ENCODE measurements around the gene CD248.

Gene CD248

GRCh38 chr11:66347425-66348276, 30.8 kb upstream of the CD248 start, which contains the start of gene B4GAT1 (continued):
- TF ChIP-seq FEZF1 (tag by site-specific recombination; IDR thresholded peaks at IDR 0.05) (no peak), ZNF398 (tag by site-specific recombination; IDR thresholded peaks at IDR 0.05) (peak; percentile 59), KLF8 (tag by site-specific recombination; IDR thresholded peaks at IDR 0.05) (peak; percentile 77), BCL11B (tag by site-specific recombination; IDR thresholded peaks at IDR 0.05; ENCODE audit: low read depth) (no peak), ZNF211 (tag by site-specific recombination; IDR thresholded peaks at IDR 0.05; ENCODE audit: low read depth) (no peak), ZNF148 (tag by site-specific recombination; IDR thresholded peaks at IDR 0.05; ENCODE audit: borderline replicate concordance) (0 out of 2 replicates have a peak, but pooled peaks have one; percentile 52), ZNF155 (tag by site-specific recombination; IDR thresholded peaks at IDR 0.05) (no peak), ZBTB7A (tag by site-specific recombination; IDR thresholded peaks at IDR 0.05; ENCODE audit: low read depth) (0 out of 2 replicates have a peak, but pooled peaks have one; percentile 25), ZNF624 (tag by site-specific recombination; IDR thresholded peaks at IDR 0.05) (no peak), ZNF704 (tag by site-specific recombination; IDR thresholded peaks at IDR 0.05) (no peak), ZNF626 (tag by site-specific recombination; IDR thresholded peaks at IDR 0.05) (no peak), ZNF248 (tag by site-specific recombination; IDR thresholded peaks at IDR 0.05) (no peak), ZNF138 (tag by site-specific recombination; IDR thresholded peaks at IDR 0.05; ENCODE audit: borderline replicate concordance) (no peak), ZNF518A (tag by site-specific recombination; conservative IDR thresholded peaks at IDR 0.05; ENCODE audit: low read depth) (no peak), REST (tag by site-specific recombination; IDR thresholded peaks at IDR 0.05) (0 out of 2 replicates have a peak, but pooled peaks have one; percentile 15), AEBP2 (tag by site-specific recombination; IDR thresholded peaks at IDR 0.05; ENCODE audit: borderline replicate concordance) (no peak), ZNF366 (tag by site-specific recombination; conservative IDR thresholded peaks at IDR 0.05) (peak; percentile 81), ZNF26 (tag by site-specific recombination; IDR thresholded peaks at IDR 0.05) (no peak), ZNF585B (tag by site-specific recombination; IDR thresholded peaks at IDR 0.05) (no peak), ZSCAN30 (tag by site-specific recombination; IDR thresholded peaks at IDR 0.05) (peak; percentile 80)
